ENCODE measurements around the gene TNFSF13.

Gene TNFSF13

GRCh38 chr17:7586673-7587419, 28.3 kb downstream of the TNFSF13 start:
- DNase-seq (ENCODE audit: extremely low read depth, low read depth) = no peak
- TF ChIP-seq, protein P1, sequence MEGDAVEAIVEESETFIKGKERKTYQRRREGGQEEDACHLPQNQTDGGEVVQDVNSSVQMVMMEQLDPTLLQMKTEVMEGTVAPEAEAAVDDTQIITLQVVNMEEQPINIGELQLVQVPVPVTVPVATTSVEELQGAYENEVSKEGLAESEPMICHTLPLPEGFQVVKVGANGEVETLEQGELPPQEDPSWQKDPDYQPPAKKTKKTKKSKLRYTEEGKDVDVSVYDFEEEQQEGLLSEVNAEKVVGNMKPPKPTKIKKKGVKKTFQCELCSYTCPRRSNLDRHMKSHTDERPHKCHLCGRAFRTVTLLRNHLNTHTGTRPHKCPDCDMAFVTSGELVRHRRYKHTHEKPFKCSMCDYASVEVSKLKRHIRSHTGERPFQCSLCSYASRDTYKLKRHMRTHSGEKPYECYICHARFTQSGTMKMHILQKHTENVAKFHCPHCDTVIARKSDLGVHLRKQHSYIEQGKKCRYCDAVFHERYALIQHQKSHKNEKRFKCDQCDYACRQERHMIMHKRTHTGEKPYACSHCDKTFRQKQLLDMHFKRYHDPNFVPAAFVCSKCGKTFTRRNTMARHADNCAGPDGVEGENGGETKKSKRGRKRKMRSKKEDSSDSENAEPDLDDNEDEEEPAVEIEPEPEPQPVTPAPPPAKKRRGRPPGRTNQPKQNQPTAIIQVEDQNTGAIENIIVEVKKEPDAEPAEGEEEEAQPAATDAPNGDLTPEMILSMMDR (IDR thresholded peaks at IDR 0.05; ENCODE audit: low read depth, low read length, missing control alignments) = no peak
- H3K4me3 ChIP-seq (replicated peaks; ENCODE audit: low read depth, low read length) = no peak overlapping the region

GRCh38 chr17:7587420-7588151, 29.0 kb downstream of the TNFSF13 start:
- DNase-seq (ENCODE audit: extremely low read depth, low read depth) = peak; percentile 70
- TF ChIP-seq, protein P1 (IDR thresholded peaks at IDR 0.05; ENCODE audit: low read depth, low read length, missing control alignments) = no peak
- no peak overlapping the region; the same call in 1 of the 2 replicates for H3K4me3 ChIP-seq (replicated peaks; ENCODE audit: low read depth, low read length)

DNA sequence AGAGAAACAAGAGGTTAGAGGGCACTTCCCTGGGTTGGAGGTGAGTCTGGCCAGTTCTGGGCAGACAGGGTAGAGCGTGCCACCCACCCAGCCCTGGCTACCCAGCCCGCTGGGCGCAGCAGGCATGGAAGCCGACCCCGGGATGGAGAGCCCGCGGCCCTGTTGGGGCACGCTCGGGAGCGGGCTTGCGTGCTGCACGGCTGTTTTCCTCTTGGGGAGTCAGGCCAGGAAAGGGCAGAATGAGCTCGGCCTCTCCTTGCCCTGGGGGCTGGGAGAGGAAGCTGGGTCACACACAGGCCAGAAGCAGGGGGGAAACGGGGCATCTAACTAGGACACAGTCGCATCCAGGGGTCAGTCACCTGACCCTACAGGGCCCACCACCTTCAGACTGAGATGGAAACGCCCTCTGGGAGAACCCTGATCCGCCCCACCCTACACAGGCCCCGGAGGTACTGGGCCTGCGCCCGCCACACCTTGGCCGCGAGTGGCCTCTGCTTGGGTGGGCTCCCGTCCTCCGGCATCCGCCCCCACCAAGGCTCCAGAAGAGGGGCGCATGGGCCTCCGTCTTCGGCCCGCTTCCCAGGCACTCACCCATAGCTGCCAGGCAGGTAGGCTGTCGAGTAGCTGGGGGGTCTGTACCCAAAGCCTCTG, 30.1 kb downstream of the TNFSF13 start:
- TF ChIP-seq, protein P1 (IDR thresholded peaks at IDR 0.05; ENCODE audit: low read depth, low read length, missing control alignments) = no peak
- no peak for DNase-seq (ENCODE audit: extremely low read depth, low read depth)
- peak overlapping the region; percentile 18 for H3K4me3 ChIP-seq (replicated peaks; ENCODE audit: low read depth, low read length)

- H3K4me3 ChIP-seq (replicated peaks; ENCODE audit: low read depth, low read length) = peak overlapping the region; percentile 18
- no peak for DNase-seq (ENCODE audit: extremely low read depth, low read depth)
These were observed 30.8 kb downstream of the TNFSF13 start for GRCh38 chr17:7589204-7589868.

DNA sequence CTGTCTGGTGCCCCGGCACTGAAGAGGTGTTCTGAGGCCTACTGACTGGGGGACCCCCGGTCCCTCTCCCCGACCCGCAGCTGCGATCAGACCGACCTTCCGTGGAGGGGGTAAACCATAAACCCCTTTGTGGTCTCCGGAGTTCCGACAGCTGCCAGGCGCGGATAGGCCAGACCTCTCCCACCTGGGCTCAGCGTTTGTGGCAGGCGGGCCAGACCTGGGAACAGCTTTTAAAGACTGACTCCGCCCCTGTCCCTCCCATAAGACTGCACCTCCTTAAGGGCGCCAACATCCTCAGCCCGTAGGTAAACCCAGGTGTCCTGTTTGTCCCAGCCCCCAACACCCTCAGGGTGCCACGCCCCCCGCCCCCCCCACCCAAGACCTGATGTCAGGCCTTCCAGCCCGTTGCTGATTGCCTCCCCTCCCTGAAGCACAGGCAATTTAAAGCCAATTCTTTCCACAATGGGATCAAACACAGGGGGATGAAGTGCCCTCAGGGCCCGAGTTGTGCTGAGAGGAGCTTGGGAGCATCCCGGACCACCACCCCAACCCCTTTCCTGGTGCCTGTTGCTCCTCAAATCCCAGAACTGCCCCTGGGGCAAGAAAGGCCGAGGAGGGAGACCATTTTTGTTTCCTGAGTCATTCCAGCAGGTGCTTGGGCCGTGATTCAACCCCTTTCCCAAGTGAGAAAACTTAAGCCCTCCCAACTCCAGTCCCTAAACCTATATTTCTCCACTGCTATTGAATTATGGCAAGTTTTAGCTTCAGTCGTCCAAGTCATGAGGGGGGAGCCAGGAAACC, 31.5 kb downstream of the TNFSF13 start, which contains the start of gene SOX15:
Gene SOX15 (minus strand): TSS at position 204 of the 801 bp plus-strand sequence. CDS start 418 bp downstream, outside the sequence.
- peak within 1 kb of the TSS; percentile 18 for H3K4me3 ChIP-seq (replicated peaks; ENCODE audit: low read depth, low read length)
- TF ChIP-seq, protein P1 (IDR thresholded peaks at IDR 0.05; ENCODE audit: low read depth, low read length, missing control alignments) = no peak
- no peak for DNase-seq (ENCODE audit: extremely low read depth, low read depth)

More at GRCh38 chr17:7589204-7589868, 30.8 kb downstream of the TNFSF13 start:
- TF ChIP-seq, protein P1 (IDR thresholded peaks at IDR 0.05; ENCODE audit: low read depth, low read length, missing control alignments) = peak; percentile 88

All from HFF-Myc (cell line).